CD4-positive, alpha-beta T cell treated with Interleukin-1 beta for 1 hour (primary cell): ENCODE data around the gene DNAJC11.
"Not testable (repeated sequence)": the region's sequence is repeated elsewhere in the genome, so short reads cannot be mapped to it uniquely, and the experiment has no call there.

Experiments used
- DNase-seq, 2 donors: peaks; one replicate each; pipeline ENCODE4 v3.0.0-alpha.2; 2020 to 2022

The DNAJC11 gene

GRCh38 chr1:6651909-6652308 lies 49.7 kb downstream of the DNAJC11 start:
- DNase-seq, result no peak

- no peak for DNase-seq
Observed at GRCh38 chr1:6648556-6648955, 53.1 kb downstream of the DNAJC11 start.

- peak; percentile 29 to 61 for DNase-seq
Observed at GRCh38 chr1:6646499-6647148, 55.0 kb downstream of the DNAJC11 start.

- no peak for DNase-seq
Observed at GRCh38 chr1:6645018-6645417, 56.6 kb downstream of the DNAJC11 start.

- DNase-seq, result not testable (repeated sequence)
Observed at GRCh38 chr1:6640867-6641266, 60.7 kb downstream of the DNAJC11 start.

- no peak for DNase-seq
Observed at GRCh38 chr1:6638226-6638625, 63.4 kb downstream of the DNAJC11 start.

GRCh38 chr1:6637770-6638169 lies 63.8 kb downstream of the DNAJC11 start:
- DNase-seq, result no peak

GRCh38 chr1:6636778-6637177 lies 64.8 kb downstream of the DNAJC11 start:
- DNase-seq, result not testable (repeated sequence)

- DNase-seq, result no peak
Observed at GRCh38 chr1:6635910-6636760, 65.5 kb downstream of the DNAJC11 start.

- no peak for DNase-seq
Observed at GRCh38 chr1:6635161-6635909, 66.3 kb downstream of the DNAJC11 start.

GRCh38 chr1:6634371-6635052 lies 67.1 kb downstream of the DNAJC11 start:
- peak; percentile 34 to 42 for DNase-seq

GRCh38 chr1:6632588-6633514 lies 68.8 kb downstream of the DNAJC11 start:
- no peak for DNase-seq

GRCh38 chr1:6631058-6631457 lies 70.6 kb downstream of the DNAJC11 start:
- DNase-seq, result no peak

GRCh38 chr1:6630027-6630426 lies 71.6 kb downstream of the DNAJC11 start:
- DNase-seq, result no peak

GRCh38 chr1:6628971-6629479 lies 72.6 kb downstream of the DNAJC11 start:
- DNase-seq, result no peak

GRCh38 chr1:6627841-6628545 lies 73.6 kb downstream of the DNAJC11 start:
- no peak for DNase-seq

GRCh38 chr1:6627031-6627430 lies 74.6 kb downstream of the DNAJC11 start:
- no peak for DNase-seq

- DNase-seq, result no peak
Observed at GRCh38 chr1:6625584-6626149, 75.9 kb downstream of the DNAJC11 start.

GRCh38 chr1:6624710-6625583 lies 76.7 kb downstream of the DNAJC11 start, which contains the start of gene THAP3:
THAP3 (plus strand) TSS chr1:6624868; CDS start chr1:6625219, 351 bp downstream.
- peak; percentile 88 to 92 for DNase-seq
